ENCODE measurements around the gene FCAMR. TPM values are rescaled to one million over a fixed set of nuclear protein-coding genes. Genes with fewer than 3 reads are reported as not detected.
"Not testable (repeated sequence)": the region's sequence is repeated elsewhere in the genome, so short reads cannot be mapped to it uniquely, and the experiment has no call there.

The FCAMR gene
- polyA plus RNA-seq, 4 donors = 4.8 to 16.2 (median 9.0) TPM

DNA sequence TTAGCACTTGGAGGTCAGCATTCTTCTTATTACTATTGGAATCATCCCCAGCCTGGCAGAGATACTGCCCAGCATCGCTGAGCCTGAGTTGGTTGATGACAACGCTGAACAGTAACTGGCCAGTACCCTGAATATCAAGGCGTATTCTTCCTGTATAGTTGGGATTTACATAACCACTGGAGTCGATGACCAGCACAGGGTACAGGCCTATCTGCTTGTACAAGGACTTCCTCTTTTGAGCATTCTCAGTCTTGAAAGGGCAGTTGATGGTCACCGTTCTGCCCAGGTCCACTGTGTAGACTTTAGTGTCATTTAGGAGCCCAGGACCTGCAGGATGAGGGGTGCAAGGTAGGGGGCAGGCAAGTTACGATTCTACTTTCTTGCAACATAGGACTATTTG lies 32.8 kb downstream of the FCAMR start:
- DNase-seq (ENCODE audit: low read depth in 4 of 4, low spot score in 2 of 4) = no peak

DNA sequence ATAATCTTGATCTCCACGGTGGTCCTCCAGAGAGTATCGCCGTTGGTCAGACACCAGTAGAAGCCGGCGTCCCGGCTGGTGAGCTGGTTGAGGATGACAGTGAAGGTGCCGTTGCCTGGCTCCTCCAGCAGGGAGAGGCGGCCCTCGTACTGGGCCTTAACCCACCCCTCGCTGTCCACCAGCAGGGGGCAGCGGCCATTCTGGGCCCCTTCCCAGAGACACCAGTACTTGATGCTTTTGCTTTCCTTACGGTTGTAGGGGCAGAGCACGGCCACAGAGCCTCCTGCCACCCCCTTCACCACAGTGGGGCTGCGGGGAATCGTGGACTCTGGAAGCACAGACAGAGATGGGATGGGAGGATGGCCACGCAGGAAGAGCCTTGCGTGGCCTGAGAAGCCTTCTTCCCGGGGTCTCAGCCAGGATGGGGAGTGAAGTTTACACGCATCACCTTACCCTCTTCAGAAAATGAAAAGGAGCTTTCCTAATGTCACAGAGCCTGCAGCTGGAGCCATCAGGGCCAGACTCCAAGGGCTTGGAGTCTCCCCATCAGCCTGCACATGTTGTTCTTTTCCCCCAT lies 34.7 kb downstream of the FCAMR start:
- no peak for DNase-seq (ENCODE audit: low read depth in 4 of 4, low spot score in 2 of 4)

DNA sequence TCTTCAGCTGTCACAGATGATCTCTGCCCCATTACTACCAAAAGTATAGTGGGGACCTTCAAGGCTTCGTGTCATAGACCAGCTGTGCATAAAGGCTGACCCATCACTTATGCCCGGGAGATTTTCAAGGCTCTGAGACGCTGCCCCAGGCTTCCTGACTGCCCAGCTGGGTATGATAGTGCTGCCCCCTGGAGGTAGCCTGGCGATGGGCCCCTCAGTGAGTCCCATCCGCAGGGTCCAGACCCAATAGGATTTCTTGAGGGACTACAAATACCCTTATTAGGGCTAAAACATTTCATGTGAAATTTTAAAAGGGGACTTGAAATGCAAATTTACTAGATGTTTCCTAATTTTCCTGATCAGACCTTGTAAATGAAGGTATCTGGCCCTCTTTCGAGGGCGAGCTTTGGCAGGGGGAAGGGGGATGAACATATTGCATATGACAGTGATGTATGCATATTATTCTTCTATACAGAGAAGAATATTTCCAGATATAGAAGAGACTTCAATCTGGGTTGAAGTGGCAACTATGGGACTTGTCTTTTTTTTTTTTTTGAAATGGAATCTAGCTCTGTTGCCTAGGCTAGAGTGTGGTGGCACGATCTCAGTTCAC lies 36.8 kb downstream of the FCAMR start:
- DNase-seq (ENCODE audit: low read depth in 4 of 4, low spot score in 2 of 4) = no peak

- DNase-seq (ENCODE audit: low read depth in 4 of 4, low spot score in 2 of 4) = no peak
Measured at GRCh38 chr1:206932177-206932576, 38.1 kb downstream of the FCAMR start.

DNA sequence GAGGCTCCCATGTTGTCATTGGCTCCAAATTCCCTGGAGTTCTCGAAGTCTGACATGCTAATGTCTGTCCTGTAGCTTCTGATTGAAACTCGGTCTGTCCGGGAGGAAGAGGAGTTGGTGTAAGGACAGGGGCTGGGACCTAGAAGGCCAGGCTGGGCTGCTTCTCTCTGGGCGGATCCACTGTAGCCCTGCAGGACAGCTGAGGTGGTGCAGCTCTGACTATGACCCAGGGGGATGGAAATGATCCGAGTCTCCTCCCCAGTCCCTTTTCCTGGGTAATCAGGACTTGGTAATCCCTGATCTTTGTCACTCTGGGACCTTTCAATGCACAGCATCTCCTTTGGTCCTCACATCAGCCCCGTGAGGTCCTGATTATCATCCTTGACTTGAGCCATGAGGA lies 38.6 kb downstream of the FCAMR start:
- no peak for DNase-seq (ENCODE audit: low read depth in 4 of 4, low spot score in 2 of 4)

GRCh38 chr1:206930210-206930798 lies 40.0 kb downstream of the FCAMR start:
- DNase-seq (ENCODE audit: low read depth in 4 of 4, low spot score in 2 of 4) = no peak

DNA sequence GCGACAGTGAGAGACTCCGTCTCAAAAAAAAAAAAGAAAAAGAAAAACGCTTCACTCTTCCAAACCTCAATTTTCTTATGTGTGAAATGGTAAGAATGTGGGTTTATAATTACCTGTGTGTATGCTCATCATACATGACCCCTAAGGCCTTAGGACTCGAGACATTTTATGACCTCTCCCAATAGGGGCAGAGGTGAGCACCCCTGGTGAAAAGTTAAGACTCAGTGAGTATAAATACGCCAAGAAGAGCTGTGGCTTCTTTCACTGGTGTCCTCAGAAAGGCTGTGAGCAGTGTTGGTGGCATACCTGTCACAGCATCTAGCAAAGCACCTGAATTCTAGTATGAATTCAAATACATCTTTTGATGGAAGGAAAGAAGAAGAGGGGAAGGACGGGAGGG lies 40.7 kb downstream of the FCAMR start:
- DNase-seq (ENCODE audit: low read depth in 4 of 4, low spot score in 2 of 4) = no peak

- DNase-seq (ENCODE audit: low read depth in 4 of 4, low spot score in 2 of 4) = no peak
Measured at GRCh38 chr1:206926286-206926685, 44.0 kb downstream of the FCAMR start.

- no peak for DNase-seq (ENCODE audit: low read depth in 4 of 4, low spot score in 2 of 4)
Measured at GRCh38 chr1:206925106-206925736, 45.0 kb downstream of the FCAMR start.

DNA sequence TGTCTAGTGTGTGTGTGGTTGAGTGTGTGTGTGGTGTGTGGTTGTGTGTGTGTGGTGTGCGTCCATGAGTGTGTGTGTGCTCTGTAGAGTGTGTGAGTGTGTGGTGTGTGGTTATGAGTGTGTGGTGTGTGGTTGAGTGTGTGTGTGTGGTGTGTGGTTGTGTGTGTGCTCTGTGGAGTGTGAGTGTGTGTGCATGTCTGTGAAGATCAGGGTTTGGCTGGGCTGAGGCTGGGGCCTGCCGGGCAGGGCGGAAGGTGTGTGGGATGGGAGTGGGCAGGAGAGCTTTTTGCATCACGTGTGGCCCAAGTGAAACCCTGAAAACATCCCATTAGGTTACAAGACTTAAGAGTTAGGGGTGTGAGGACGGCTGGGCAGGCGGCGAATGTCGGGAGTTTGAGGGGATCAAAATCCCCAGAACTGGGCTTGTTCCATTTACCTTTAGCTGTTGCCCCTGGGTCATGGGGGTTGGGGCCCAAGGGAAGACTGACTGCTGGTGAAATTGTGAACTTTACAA lies 45.6 kb downstream of the FCAMR start:
- no peak for DNase-seq (ENCODE audit: low read depth in 4 of 4, low spot score in 2 of 4)

DNA sequence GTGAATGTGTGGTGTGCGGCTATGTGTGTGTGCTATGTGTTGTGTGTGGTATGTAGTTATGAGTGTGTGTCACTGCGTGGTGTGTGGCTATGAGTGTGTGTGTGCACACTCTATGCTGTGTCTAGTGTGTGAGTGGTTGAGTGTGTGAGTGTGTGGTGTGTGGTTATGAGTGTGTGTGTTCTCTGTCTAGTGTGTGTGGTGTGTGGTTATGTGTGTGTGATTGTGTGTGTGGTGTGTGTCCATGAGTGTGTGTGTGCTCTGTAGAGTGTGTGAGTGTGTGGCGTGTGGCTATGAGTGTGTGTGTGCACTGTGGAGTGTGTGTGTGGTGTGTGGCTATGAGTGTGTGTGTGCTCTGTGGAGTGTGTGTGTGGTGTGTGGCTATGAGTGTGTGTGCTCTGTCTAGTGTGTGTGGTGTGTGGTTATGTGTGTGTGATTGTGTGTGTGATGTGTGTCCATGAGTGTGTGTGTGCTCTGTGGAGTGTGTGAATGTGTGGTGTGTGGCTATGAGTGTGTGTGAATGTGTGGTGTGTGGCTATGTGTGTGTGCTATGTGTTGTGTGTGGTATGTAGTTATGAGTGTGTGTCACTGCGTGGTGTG lies 46.2 kb downstream of the FCAMR start:
- DNase-seq (ENCODE audit: low read depth in 4 of 4, low spot score in 2 of 4) = not testable (repeated sequence)

DNA sequence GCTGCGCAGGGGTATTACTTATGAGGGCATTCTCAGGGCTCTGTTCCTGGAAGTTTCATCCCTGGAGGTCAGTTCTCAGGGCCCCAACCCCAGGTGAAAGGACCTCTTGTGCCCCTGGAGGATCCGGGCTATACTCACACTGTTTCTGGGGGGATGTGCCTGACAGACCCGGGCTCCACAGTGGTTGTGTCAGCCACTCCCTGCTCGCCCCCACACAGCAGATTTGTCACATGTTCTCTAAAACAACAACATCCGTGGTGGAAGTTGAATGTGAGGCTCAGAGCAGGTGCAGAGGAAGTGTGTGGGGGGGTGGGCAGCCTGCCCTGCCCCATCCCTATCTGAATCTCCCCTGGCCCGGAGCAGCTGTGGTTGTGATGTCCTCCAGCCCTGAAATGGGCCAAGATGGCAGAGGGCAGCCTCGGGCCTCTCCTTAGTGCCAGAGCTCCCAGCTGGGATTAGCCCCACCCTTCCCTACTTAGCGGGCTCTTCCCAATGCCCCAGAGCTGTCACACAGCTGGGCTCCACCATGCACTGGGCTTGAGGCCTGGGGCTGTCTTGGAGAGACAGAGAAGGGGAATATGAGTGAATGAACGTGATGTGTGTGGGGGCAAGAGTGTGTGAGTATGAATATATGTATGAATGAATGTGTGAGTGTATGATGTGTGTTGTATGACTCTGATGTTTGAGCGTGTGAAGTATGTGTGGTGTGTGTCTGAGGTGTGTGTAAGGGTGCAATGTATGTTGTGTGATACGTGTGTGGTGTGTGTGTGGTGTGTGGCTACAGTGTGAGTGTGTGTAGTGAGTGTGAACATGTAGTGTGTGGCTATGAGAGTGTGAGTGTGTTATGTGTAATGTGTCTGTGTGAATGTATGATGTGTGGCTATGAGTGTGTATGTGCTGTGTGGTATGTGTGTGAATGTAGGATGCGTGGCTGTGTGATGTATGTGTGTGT lies 47.0 kb downstream of the FCAMR start:
- DNase-seq (ENCODE audit: low read depth in 4 of 4, low spot score in 2 of 4) = no peak

DNA sequence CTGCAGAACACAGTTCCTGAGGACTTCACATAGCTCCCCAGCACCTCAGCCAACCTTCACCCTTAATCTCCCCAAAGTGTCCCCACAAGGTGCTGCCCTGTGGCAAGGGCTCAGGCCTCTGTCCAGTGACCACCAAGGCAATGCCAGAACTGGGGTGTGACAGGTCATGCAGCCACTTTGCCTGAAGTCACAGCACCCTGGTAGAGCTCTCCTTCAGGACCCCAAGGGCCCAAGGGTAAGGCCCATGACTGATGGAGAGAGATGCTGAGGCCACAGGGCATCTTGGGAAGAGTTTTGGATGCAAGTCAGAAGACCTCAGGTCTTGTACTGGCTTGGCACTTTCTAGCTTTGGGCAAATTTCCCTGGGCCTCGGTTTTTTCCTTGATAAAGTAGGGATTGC lies 47.7 kb downstream of the FCAMR start:
- no peak for DNase-seq (ENCODE audit: low read depth in 4 of 4, low spot score in 2 of 4)

DNA sequence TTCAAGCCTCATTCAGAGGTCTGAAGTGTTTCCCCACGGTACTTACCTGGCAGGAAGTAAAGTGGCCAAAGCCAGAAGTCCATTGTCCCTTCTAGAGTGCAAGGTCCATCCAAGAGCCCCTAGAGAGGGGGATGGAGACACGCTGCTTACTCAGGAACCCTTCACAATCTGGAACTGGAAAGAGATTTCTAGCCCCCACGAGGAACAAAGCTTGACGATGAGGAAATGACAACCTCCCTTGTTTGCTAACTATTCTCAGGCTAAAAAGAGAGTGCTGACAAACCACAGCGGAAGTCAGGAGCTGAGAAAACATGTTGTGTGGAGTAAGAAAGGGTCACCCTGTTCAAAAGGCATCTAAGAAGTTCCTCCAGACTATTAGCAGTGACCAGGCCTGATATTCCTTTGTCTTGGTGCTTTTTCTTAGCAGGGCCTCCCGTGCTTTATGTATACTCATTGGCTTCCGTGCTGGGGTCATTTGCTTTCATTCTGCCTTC lies 48.4 kb downstream of the FCAMR start, which contains the start of gene FCMR:
Gene FCMR, minus strand, starts transcription at position 170 of the 494 bp plus-strand sequence. Its CDS starts 87 bp downstream, at position 83.
- DNase-seq (ENCODE audit: low read depth in 4 of 4, low spot score in 2 of 4) = no peak

GRCh38 chr1:206918076-206918475 lies 52.2 kb downstream of the FCAMR start:
- DNase-seq (ENCODE audit: low read depth in 4 of 4, low spot score in 2 of 4) = no peak

DNA sequence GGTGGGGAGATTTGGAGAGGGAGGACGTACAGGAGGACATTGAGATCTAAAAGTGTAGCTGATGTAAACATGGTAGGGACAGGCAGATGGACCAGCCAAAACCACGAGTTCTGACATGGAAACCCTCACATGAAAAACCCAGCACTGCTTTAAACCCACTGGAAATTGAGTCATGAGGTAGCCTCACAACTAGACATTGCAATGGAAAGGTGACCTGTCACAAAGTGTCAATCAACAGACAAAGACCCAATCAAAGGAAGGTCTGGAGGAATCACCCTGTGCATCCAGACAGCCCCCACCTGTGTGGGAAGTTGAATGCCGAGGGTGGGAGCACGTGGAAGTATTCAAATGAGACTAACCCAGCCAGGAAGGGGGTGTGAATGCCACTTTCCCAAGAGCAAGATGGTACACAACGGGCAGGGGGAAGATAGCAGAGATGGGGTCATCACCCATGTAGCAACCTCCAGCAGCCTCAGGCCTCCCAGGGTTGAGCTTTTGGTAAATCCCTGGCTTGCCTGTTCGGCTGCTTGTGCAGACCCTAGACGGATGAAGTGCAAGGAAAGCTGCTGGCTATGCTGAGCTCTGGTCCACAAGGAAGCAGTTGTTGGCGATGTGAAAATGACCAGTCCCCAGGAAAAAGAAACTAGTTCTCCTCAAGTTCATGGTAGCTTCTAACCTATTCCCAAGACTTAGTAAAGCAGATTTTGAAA lies 54.1 kb downstream of the FCAMR start:
- DNase-seq (ENCODE audit: low read depth in 4 of 4, low spot score in 2 of 4) = no peak

GRCh38 chr1:206915030-206915735 lies 55.1 kb downstream of the FCAMR start:
- DNase-seq (ENCODE audit: low read depth in 4 of 4, low spot score in 2 of 4) = no peak

DNA sequence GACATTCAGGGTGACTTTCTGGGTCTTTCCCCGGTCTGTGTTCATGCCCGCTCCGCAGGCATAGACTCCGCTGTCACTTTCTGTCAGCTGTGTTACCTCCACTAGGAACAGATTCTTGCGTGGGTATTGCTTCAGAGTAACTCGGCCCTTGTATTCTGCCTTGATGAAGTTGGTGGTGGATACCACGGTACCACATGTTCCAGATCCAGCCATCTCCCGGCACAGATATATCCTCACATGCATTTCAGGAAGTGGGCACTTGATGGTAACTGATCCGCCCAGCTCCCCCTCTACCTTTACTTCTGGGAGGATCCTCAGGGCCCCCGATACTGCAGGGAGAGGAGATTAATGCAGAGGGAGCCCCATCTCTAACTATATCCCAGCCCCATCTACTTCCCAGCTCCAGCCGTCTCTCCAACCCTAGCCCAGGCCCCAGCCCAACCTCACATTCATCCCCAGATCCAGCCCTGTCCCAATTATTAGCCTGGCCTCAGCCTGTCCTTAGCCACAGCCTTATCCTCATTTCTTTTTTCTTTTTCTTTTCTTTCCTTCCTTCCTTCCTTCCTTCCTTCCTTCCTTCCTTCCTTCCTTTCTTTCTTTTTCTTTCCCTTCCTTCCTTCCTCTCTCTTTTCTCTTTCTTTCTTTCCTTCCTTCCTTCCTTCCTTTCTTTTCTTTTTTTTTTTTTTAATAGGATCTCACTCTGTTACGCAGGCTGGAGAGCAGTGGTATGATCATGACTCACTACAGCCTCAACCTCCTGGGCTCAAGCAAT lies 56.3 kb downstream of the FCAMR start:
- DNase-seq (ENCODE audit: low read depth in 4 of 4, low spot score in 2 of 4) = no peak
